Daoy (cell line): Measurements from ENCODE around the gene CD2AP. TPM values are rescaled to one million over a fixed set of nuclear protein-coding genes. Genes with fewer than 3 reads are reported as not detected.

Experiments used
- total RNA-seq: library from RNA; depleted of rRNA; stranded (reverse); fragments of >200 nt; shearing (Covaris generic); gene quantifications from 2 replicates; pipeline ENCODE4 v1.2.3, GENCODE V29; 2014; rRNA removed

Gene CD2AP
- total RNA-seq, 1 experiment from 2014 or later = 53.8 TPM

Other genes with a start within 250 kb of the CD2AP start
- 38.7 and 39.3 TPM in 2 replicates for gene TNFRSF21, start 167.9 kb upstream of the CD2AP start, total RNA-seq
- gene ADGRF4, start 220.8 kb downstream of the CD2AP start, total RNA-seq = 2.7 TPM in 2 replicates